Measurements from ENCODE around the gene P2RY8. TPM values are rescaled to one million over a fixed set of nuclear protein-coding genes. Genes with fewer than 3 reads are reported as not detected.

Gene P2RY8, protein sequence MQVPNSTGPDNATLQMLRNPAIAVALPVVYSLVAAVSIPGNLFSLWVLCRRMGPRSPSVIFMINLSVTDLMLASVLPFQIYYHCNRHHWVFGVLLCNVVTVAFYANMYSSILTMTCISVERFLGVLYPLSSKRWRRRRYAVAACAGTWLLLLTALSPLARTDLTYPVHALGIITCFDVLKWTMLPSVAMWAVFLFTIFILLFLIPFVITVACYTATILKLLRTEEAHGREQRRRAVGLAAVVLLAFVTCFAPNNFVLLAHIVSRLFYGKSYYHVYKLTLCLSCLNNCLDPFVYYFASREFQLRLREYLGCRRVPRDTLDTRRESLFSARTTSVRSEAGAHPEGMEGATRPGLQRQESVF
- not detected in 2 replicates for total RNA-seq

GRCh38 chrX:1537031-1537715 is at the start of gene P2RY8:
P2RY8 (minus strand) TSS chrX:1537185; CDS start chrX:1466558, 70,627 bp downstream.

GRCh38 chrX:1452516-1453394 is 84.2 kb downstream of the P2RY8 start, which contains the start of gene ASMTL:
ASMTL (minus strand) TSS chrX:1452909; CDS start chrX:1452840, 69 bp downstream.

Other genes with a start within 250 kb of the P2RY8 start
- gene IL3RA, start 200.4 kb downstream of the P2RY8 start, total RNA-seq = 0.25 TPM in 1 of 2 replicates, not detected in the other
- gene SLC25A6, start 145.1 kb downstream of the P2RY8 start, total RNA-seq = 345 and 472 TPM in 2 replicates
- 20.0 and 35.1 TPM in 2 replicates for gene ASMTL, start 84.3 kb downstream of the P2RY8 start, total RNA-seq
- 22.0 and 27.5 TPM in 2 replicates for gene AKAP17A, start 54.4 kb upstream of the P2RY8 start, total RNA-seq
- gene ASMT, start 77.9 kb upstream of the P2RY8 start, total RNA-seq = 0.25 TPM in 1 of 2 replicates, not detected in the other